Hippocampal formation (tissue), 2 donors: ENCODE results near the gene SYNGAP1.

Experiments
- DNase-seq, 2 donors: peaks; one replicate each; lab custom pipeline; 2025; lab: John Stamatoyannopoulos, UW

Gene SYNGAP1

DNA sequence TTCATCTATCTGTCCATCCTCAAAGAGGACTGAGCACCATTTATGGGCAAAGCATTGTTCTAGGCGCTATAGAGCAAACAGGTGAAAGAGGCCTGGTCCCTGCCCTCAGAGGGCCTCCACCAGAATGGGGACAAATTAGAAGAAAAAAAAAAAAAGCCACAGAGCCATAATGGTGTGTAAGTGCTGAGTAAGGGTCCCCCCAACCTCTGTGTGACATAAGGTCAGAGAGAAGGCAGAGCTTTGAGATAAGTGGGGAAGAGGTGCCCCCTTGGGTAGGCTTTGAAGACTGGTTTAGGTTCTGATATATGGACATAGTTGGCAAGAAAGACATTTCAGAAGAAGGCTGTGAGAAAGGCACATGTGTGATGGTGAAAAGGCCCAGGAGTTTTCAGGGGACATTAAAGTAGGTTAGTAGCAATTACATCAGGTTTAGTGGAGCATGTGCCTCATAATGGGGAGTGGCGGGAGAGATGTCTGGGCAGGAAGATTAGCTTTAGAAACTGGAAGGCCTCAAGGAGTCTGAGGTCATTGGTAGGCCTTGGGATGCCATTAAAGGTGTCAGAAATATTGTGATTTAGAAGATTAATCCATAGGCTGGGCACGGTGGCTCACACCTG, 19.2 kb downstream of the SYNGAP1 start:
- no peak for DNase-seq

DNA sequence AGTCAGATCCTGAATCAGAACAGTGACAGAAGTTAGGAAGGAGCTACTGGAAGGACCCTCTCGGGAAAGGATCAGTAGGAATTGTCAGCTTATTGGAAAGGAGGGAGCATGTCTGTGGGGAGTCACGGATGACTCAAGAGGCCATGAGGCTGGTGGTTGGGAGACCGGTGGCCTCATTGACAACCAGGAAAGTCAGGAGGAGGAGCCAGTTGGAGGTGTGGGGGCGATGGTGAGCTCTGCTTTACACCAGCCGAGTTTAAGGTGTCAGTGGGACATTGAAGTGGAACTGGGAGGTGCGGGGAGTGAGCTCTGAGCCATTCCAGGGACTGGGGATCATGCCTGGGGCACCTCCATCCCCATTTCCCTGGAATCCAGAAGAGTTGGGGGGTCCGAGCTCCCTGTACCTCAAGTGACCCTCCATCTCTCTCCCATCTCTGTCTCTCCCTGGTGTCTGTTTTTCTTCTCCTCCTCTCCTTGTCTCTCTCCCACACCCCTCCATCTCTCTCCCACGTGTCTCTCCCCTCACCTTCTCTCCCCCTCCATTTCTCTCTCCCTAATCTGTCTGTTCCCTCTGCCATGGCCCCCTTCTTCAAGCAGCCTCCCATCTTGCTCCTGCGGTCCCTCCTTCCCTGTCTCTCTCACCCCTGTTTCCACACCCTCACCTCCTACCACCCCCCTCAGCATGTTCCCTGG, 20.2 kb downstream of the SYNGAP1 start:
- no peak for DNase-seq

DNA sequence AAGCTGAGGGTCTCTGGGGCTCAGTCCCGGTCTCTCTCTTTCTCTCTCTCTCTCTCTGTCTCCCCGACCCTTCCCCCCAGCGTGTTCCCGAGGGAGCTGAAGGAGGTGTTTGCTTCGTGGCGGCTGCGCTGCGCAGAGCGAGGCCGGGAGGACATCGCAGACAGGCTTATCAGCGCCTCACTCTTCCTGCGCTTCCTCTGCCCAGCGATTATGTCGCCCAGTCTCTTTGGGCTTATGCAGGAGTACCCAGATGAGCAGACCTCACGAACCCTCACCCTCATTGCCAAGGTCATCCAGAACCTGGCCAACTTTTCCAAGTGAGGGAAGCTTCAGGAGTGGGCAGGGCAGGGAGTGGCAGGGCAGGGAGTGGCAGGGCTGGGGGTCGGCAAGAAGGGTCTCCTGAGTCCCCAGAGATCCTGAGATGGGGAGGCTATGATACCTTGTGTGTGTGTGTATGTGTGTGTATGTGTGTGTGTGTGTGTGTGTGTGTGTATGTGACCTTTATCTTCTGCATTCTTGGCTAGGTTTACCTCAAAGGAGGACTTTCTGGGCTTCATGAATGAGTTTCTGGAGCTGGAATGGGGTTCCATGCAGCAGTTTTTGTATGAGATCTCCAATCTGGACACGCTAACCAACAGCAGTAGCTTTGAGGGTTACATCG, 20.9 kb downstream of the SYNGAP1 start:
- no peak for DNase-seq

DNA sequence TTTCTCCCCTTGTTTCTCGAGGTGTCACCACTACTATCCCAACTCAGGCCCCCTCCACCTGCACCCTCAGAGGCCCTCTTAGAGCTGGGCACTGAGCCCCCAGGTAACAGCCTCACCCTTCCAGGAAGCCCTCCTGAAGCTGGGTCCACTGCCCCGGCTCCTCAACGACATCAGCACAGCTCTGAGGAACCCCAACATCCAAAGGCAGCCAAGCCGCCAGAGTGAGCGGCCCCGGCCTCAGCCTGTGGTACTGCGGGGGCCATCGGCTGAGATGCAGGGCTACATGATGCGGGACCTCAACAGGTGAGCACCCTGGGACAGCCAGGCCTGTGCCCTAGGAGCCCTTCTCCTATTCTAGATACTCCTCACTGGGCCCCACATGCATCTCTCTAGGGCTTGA, 21.6 kb downstream of the SYNGAP1 start:
- DNase-seq: no peak

DNA sequence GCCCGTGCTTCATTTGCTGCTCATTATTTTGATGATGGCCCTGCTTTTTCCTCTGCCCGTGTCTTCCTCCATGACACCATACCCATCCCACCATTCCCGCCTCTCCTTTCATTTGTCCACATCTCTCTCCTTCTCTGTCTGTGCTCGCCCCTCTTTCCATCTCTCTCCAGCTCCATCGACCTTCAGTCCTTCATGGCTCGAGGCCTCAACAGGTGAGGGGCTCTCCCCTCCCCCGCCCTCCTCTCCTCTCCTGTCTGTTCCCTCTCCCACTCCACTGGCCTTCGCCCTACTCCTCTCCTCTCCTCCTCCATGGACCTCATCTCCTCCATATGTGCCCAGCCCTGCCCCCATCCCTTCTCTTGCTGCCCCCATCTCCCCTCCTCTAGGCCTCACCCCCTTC, 22.4 kb downstream of the SYNGAP1 start:
- DNase-seq: no peak

DNA sequence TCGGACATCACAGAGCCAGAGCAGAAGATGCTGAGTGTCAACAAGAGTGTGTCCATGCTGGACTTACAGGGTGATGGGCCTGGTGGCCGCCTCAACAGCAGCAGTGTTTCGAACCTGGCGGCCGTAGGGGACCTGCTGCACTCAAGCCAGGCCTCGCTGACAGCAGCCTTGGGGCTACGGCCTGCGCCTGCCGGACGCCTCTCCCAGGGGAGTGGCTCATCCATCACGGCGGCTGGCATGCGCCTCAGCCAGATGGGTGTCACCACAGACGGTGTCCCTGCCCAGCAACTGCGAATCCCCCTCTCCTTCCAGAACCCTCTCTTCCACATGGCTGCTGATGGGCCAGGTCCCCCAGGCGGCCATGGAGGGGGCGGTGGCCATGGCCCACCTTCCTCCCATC, 23.2 kb downstream of the SYNGAP1 start:
- no peak for DNase-seq

DNA sequence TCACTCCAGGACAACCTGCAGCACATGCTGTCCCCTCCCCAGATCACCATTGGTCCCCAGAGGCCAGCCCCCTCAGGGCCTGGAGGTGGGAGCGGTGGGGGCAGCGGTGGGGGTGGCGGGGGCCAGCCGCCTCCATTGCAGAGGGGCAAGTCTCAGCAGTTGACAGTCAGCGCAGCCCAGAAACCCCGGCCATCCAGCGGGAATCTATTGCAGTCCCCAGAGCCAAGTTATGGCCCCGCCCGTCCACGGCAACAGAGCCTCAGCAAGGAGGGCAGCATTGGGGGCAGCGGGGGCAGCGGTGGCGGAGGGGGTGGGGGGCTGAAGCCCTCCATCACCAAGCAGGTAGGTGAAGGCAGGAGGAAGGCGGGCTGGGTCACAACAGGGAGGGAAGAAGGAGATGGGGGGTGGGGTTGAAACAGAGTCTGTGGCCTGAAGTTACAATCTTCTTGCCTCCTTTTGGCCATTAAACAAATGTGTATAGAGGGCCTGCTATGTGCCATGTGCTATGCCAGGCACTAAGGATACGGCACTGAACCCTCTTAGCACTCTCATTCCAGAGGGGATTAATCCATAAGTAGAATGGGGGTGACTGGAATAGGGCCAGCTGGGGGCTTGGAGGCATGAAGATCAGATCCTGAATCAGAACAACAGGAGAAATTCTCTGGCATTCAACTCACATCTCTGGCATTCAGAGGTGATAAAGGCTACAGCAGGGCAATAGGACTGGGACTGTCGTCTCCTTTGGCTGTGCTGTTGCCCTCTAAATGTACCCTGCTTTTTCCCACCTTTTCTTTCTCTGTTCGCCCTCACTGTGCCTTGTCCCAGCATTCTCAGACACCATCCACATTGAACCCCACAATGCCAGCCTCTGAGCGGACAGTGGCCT, 24.0 kb downstream of the SYNGAP1 start:
- no peak for DNase-seq

DNA sequence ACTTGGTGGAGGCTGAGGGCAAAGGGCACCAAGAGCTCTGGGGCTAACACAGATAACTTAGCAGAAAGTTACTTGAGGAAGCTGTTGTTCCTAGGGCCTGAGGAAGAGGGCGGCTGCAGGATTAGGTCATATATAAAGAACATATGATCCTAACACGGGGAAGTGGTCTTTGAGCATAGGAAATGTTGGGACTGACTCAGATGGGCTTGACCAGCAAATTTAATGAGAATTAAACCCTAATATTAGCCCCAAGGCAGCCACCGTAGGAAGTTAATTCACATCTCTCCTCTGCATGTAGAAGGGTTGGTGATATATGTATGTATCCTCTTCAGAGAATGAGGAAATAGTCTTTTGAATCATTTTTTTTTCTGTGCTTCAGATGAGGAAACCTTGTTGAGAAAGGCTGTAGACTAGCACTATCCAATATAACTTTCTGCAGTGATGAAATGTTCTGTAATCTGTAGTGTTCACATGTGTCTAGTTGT, 25.3 kb downstream of the SYNGAP1 start:
- no peak for DNase-seq

DNA sequence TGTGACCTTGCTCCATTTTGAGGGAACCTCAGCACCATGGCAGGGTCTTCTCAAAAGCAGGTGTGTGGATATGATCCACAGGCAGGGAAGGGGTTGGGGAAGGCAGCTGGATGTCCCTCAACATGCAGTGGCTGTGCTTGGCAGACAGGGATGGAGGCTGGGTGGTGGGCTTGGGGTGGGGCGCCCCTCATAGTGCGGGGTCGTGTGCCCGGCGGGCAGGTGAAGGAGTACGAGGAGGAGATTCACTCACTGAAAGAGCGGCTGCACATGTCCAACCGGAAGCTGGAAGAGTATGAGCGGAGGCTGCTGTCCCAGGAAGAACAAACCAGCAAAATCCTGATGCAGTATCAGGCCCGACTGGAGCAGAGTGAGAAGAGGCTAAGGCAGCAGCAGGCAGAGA, 26.5 kb downstream of the SYNGAP1 start:
- no peak for DNase-seq

DNA sequence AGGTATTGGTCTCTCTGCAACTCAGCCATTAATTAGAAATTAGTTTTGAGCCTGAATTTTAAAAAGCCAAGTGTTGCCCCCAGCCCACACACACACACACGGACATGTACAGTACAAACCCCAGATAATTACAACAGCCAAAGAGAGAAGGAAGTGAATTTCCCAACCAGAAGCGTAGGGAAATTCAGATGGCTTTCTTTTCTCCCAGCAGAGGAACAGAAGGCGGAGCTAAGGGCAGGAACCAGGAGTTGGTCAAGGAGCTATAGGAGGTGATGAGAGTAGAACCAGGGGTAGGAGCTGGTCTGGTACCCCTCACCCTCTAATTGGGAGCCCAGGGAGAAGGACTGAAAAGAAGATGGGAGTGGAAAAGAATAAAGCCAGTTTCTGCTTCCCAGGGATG, 30.6 kb downstream of the SYNGAP1 start:
- no peak for DNase-seq

DNA sequence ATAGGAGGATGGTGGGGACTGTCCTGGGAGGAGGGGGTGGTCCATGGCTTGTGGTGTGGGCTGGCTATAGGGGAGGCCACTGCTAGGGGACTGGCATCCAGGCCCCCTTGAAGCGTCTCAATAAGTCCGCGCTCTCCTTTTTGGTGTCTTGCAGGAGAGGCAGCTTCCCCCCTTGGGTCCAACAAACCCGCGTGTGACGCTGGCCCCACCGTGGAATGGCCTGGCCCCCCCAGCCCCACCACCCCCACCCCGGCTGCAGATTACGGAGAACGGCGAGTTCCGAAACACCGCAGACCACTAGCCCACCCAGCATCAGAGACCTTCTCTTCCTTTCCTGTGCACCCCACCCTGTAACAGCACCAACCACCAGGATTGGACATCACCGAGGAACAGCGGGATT, 31.7 kb downstream of the SYNGAP1 start:
- no peak for DNase-seq

DNA sequence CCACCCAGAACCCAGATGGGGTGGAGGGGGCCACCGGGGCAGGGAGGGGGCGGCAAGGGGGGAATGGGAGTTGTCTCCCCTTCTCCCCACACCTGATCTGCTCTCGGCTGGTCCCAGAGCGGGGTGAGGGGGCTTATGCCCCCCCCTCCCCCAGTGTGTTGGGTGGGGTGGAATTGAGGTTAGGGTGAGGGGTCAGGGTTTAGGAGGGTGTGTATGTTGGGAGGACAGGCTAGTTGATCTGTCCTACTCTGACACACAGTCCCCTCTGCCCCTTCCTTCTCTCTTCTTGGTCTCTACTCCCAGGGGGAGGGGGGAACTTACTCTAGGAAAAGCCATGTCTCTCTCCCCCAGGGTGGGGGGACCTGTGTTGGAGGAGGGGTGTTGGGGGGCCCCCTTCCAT, 32.6 kb downstream of the SYNGAP1 start:
- no peak for DNase-seq

DNA sequence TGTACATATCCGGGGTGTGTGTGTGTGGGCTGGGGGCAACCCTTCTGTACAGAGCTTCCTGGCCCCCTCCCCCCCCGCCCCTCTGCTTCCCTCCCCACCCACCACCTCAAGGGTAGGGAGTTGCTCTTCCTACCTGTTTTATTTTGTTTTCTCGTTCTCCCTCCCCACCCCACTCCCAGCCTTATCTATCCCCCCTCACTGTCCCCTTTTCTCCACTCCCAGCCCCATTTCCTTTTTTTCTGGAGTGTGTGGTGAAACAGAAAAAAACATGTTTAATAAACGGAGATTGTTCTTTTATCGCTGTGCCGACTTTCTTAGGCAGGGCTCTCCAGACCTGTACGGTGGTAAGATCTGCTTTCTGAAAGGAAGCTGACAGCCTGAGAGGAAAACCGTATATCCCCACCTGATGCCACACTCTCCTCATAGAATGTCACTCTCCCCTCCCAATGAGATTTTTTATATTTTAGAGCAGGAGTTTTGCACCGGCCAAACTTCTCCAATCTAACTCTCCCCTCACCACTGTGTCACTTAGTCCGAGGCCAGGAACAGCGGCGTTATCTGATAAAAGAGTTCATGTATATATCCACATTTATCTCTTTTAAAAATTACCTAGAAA, 33.6 kb downstream of the SYNGAP1 start:
- no peak for DNase-seq

DNA sequence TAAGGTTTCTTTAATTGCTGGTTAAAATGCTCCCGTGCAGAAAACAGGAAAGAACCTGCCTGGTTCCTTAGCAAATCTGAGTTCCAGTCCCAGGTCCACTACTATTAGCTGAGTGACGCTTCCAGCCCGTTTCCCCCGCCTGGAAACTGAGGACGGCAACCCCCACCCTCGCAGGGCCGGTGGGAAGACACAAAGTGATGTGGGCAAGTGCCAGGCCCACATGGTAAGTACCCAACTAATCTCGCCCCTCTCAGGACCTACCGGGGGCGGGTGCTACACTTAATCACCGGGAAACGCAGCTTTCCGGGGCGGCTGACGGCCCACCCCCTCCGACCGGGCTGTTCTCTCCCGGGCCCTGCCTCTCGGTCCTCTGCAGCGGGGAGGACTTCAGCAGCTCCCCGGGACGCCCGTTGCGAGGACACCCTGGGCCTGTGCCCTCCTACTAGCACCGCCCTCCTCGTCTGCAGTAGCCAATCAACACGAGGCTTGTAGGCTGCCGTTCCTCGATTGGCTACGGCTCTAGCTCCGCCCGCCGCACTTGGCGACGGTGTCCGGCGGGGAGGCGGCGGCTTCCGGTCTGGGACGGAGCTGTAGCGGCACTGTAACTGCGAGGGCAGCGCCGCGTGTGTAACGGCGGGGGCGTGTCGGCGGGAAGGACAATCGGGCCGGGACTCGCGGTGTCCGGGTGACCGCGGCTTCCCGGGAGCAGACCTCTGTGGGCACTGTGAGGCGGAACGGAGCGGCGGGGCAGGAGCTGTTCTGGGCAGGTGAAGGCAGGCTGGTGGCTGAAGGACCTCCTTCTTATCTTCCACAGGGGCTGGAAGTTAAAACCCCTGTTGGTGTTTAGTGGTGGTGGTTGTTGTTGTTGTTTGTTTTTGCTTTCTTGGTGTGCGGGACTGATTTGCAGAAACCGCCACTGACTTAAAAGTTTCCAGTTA, 34.4 kb downstream of the SYNGAP1 start, which contains the start of gene ZBTB9:
Gene ZBTB9, plus strand, starts transcription at position 568 of the 938 bp plus-strand sequence. CDS start 525 bp downstream, outside the sequence.
- peak; percentile 92 to 97 for DNase-seq

DNA sequence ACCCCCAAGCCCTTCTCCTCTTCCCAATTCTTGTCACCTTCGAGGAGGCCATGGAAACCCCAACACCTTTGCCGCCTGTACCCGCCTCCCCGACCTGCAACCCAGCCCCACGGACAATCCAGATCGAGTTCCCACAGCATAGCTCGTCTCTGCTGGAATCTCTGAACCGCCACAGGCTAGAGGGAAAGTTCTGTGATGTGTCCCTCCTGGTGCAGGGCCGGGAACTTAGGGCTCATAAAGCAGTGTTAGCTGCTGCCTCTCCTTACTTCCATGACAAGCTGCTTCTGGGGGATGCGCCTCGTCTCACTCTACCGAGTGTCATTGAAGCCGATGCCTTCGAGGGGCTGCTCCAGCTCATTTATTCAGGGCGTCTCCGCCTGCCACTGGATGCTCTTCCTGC, 35.2 kb downstream of the SYNGAP1 start:
- no peak for DNase-seq

DNA sequence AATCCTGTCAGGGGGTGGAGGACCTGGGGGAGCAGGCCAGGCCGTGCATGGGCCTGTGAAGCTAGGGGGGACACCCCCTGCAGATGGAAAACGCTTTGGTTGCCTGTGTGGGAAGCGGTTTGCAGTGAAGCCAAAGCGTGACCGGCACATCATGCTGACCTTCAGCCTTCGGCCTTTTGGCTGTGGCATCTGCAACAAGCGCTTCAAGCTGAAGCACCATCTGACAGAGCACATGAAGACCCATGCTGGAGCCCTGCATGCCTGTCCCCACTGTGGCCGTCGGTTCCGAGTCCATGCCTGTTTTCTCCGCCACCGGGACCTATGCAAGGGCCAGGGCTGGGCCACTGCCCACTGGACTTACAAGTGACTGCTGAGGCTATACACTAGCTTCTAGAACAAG, 36.3 kb downstream of the SYNGAP1 start:
- no peak for DNase-seq

DNA sequence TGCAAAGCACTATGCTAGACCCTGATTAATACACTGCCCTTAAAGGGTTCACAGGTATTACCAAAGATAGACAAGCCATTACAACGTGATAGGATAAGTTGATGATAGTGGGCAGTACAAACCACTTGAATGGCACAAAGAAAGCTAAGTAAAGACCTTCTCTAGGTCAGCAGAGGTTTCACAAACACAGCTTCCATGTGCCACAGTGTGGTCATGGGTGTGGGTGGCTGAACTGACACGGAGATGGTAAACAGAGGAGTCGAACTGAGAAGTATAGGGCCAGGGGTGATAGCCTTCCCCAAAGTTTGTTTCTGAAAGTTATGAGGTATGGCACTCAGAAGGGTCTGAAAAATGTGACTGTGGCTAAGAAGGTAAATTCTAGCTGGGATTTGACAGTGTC, 38.8 kb downstream of the SYNGAP1 start:
- no peak for DNase-seq

DNA sequence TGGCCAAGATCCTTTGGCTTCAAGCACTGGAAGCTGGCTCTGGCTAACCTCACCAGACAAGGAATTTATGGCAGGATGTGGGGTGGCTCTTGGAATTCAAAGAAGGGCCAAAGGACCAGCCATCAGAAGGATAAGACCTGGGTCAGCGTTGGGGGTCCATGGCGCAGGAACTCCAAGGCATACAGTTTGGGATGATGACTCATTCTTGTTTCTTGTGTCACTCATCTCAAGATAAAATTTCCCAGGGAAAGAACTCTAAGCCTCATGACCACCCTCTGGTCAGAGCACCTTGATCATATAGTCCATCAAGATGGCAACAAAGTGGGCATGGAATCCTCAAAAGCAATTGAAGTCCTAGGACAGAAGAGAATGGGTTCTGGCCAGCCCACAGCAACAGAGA, 39.4 kb downstream of the SYNGAP1 start:
- DNase-seq: no peak

DNA sequence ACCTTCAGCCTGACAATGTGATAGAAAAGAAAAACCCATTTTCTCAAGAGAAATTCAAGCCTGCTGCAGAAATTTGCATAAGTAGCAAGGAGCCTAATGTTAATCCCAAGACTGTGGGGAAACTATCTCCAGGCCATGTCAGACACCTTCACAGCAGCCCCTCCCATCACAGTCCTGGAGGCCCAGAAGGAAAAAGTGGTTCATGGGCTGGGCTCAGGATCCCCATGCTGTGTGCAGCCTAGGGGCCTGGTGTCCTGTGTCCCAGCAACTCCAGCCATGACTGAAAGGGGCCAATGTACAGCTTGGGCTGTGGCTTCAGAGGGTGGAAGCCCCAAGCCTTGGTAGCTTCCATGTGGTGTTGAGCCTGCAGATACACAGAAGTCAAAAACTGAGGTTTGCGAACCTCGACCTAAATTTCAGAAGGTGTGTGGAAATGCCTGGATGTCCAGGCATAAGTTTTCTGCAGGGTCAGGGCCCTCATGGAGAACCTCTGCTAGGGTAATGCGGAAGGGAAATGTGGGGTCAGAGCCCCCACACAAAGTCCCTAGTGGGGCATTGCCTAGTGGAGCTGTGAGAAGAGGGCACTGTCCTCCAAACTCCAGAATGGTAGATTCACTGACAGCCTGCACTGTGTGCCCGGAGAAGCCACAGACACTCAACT, 46.3 kb downstream of the SYNGAP1 start:
- DNase-seq: no peak

DNA sequence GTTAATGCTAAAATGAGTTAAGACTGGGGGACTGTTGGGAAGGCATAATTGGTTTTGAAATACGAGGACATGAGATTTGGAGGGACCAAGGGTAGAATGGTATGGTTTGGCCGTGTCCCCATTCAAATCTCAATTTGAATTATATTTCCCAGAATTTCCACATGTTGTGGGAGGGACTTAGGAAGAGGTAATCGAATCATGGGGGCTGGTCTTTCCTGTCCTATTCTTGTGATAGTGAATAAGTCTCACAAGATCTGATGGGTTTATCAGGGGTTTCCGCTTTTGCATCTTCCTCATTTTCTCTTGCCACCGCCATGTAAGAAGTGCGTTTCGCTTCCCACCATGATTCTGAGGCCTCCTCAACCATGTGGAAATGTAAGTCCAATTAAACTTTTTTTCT, 47.2 kb downstream of the SYNGAP1 start:
- no peak for DNase-seq
